Measurements from ENCODE around the gene OCLN. TPM values are rescaled to one million over a fixed set of nuclear protein-coding genes. Genes with fewer than 3 reads are reported as not detected.
"Not testable (repeated sequence)": the region's sequence is repeated elsewhere in the genome, so short reads cannot be mapped to it uniquely, and the experiment has no call there.

Gene OCLN
- total and polyA plus RNA-seq, 8 donors = 38.6 to 124 (median 48.9) TPM

DNA sequence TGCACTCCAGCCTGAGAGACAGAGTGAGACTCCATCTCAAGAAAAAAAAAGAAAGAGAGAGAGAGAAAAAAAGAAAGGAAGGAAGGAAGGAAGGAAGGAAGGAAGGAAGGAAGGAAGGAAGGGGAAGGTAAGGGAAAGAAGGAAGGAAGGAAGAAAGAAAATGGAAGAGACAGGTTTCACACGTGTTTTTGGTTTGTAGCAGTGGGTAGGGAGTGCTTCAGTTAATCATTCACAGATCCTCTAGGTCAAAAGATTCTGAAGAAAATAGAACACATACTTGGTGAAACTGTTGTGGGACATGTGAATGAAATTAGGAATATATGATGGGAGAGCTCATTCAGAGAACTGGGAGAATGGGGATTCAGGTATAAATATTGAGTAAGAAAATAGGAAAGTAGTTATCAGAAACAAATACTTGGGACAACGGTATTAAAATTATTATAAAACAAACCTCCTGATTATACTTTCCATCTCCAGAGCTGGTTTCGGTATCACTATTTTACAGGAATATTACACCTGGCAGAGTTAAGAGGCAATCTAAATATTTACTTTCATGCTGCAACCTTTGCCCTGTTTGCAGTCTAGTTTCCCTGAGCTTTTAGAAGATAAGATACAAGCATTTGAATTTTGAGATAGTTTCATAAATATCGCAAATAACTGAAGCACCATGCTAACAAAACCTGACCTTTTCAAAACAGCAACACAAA is 40.5 kb upstream of the OCLN start:
- Histone ChIP-seq H3K36me3 (no peaks in the 10 kb centered on the region), H3K4me3 (no peak overlapping the region), H3K27me3 (no peaks in the 10 kb centered on the region), H3K9me3 (no peaks in the 10 kb centered on the region), H3K27ac (peak overlapping the region; percentile 40 to 77), H3K4me1 (no peaks in the 10 kb centered on the region)
- no peak for TF ChIP-seq CTCF (IDR thresholded peaks at IDR 0.05)
- DNase-seq (peak in 1 of 4 donors; percentile 14), ATAC-seq (peak; percentile 78)
- intact Hi-C loops (cut with DNase I) = no loop called here

GRCh38 chr5:69453487-69453886 is 39.1 kb upstream of the OCLN start:
- ATAC-seq; H3K27ac ChIP-seq; DNase-seq; H3K9me3 ChIP-seq; H3K27me3 ChIP-seq; H3K4me3 ChIP-seq; H3K36me3 ChIP-seq; H3K4me1 ChIP-seq; intact Hi-C loops (cut with DNase I): not testable (repeated sequence)

- Histone ChIP-seq H3K27me3 (no peaks in the 10 kb centered on the region), H3K9me3 (no peaks in the 10 kb centered on the region), H3K27ac (peak overlapping the region in 1 of 2 donors; percentile 9), H3K4me3 (no peak overlapping the region), H3K36me3 (no peaks in the 10 kb centered on the region), H3K4me1 (no peaks in the 10 kb centered on the region)
- peak; percentile 55 for ATAC-seq
- no peak for TF ChIP-seq CTCF (IDR thresholded peaks at IDR 0.05)
- intact Hi-C loops (cut with DNase I) = no loop called here
- no peak for DNase-seq
These were observed 37.9 kb upstream of the OCLN start for GRCh38 chr5:69454460-69455249.

GRCh38 chr5:69455428-69455988 is 37.1 kb upstream of the OCLN start:
- ATAC-seq = peak; percentile 8
- H3K36me3 ChIP-seq; H3K4me1 ChIP-seq; H3K4me3 ChIP-seq; H3K27me3 ChIP-seq; DNase-seq; H3K9me3 ChIP-seq; intact Hi-C loops (cut with DNase I): not testable (repeated sequence)
- peak overlapping the region in 1 of 2 donors; percentile 5 for H3K27ac ChIP-seq

GRCh38 chr5:69462170-69462569 is 30.4 kb upstream of the OCLN start:
- H3K4me3 ChIP-seq = no peak overlapping the region
- intact Hi-C loops (cut with DNase I) = no loop called here
- no peaks in the 10 kb centered on the region for H3K9me3 ChIP-seq
- no peaks in the 10 kb centered on the region for H3K4me1 ChIP-seq
- no peak overlapping the region for H3K27ac ChIP-seq
- no peak for ATAC-seq
- H3K27me3 ChIP-seq = no peaks in the 10 kb centered on the region
- no peak for TF ChIP-seq CTCF (IDR thresholded peaks at IDR 0.05)
- no peaks in the 10 kb centered on the region for H3K36me3 ChIP-seq
- no peak for DNase-seq

DNA sequence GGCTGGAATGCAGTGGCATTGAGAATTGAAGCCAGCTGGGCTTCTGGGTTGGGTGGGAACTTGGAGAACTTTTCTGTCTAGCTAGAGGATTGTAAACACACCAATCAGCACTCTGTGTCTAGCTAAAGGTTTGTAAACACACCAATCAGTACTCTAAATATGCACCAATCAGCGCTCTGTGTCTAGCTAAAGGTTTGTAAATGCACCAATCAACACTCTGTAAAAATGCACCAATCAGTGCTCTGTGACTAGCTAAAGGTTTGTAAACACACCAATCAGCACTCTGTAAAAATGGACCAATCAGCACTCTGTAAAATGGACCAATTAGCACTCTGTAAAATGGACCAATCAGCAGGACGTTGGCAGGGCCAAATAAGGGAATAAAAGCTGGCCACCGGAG is 26.2 kb upstream of the OCLN start:
- H3K4me1 ChIP-seq; intact Hi-C loops (cut with DNase I); DNase-seq; H3K27me3 ChIP-seq; H3K27ac ChIP-seq; H3K9me3 ChIP-seq; H3K4me3 ChIP-seq; ATAC-seq; H3K36me3 ChIP-seq: not testable (repeated sequence)

Data from left lung (tissue), 10 donors.